GM12875 (cell line): Measurements from ENCODE around the gene RCL1.

ENCODE experiments used
- H3K4me3 ChIP-seq: one replicate; pipeline ENCODE4 v1.5.1; 2011; ENCODE audit warnings: low read depth, low read length, control low read depth
- CTCF ChIP-seq: IDR thresholded peaks from 2 replicates; pipeline ENCODE4 v1.5.1; 2011; ENCODE audit warnings: low read depth, mild to moderate bottlenecking, control low read depth, inconsistent platforms, low read length, moderate library complexity, borderline replicate concordance; ENCODE audit not compliant: insufficient read depth

Gene RCL1

GRCh38 chr9:4814913-4815312 is 22.2 kb downstream of the RCL1 start:
- no peak for TF ChIP-seq CTCF
- H3K4me3 ChIP-seq = no peak overlapping the region

- H3K4me3 ChIP-seq = peak overlapping the region; percentile 33
- TF ChIP-seq CTCF = no peak
These were observed 22.7 kb downstream of the RCL1 start for GRCh38 chr9:4815381-4815956.

GRCh38 chr9:4820168-4820567 is 27.4 kb downstream of the RCL1 start:
- H3K4me3 ChIP-seq = no peak overlapping the region
- TF ChIP-seq CTCF = no peak

GRCh38 chr9:4821133-4821532 is 28.4 kb downstream of the RCL1 start:
- H3K4me3 ChIP-seq = no peak overlapping the region
- no peak for TF ChIP-seq CTCF

GRCh38 chr9:4822057-4822456 is 29.3 kb downstream of the RCL1 start:
- TF ChIP-seq CTCF = no peak
- no peak overlapping the region for H3K4me3 ChIP-seq

- TF ChIP-seq CTCF = no peak
- H3K4me3 ChIP-seq = no peak overlapping the region
These were observed 33.8 kb downstream of the RCL1 start for GRCh38 chr9:4826417-4827166.

- no peak for TF ChIP-seq CTCF
- no peak overlapping the region for H3K4me3 ChIP-seq
These were observed 34.5 kb downstream of the RCL1 start for GRCh38 chr9:4827224-4827623.
